IMR-90 (cell line): ENCODE results near the gene ZNF469. TPM values are rescaled to one million over a fixed set of nuclear protein-coding genes. Genes with fewer than 3 reads are reported as not detected.

Source experiments
- ATAC-seq: fragments of 200-7000 bp; cut with Tn5 transposase; 2 replicates; pipeline ENCODE4 v1.9.1; 2020; ENCODE audit warnings: low read depth, mild to moderate bottlenecking, moderate library complexity
- BruUV-seq: library from RNA; stranded (reverse); fragments of 400-500 nt; replicated peaks from 2 replicates; lab custom pipeline; 2021; lab: Mats Ljungman, UMichigan
- CTCF ChIA-PET: fragments of 300-600 bp; formaldehyde crosslinking; extraction: SDS; loops from one replicate; lab custom pipeline; 2021; ENCODE audit warnings: antibody characterized with exemption; lab: Yijun Ruan, JAX
- POLR2A ChIA-PET: fragments of 300-600 bp; sonication (Branson Sonifier 250); formaldehyde crosslinking; loops from one replicate; lab custom pipeline; 2022; ENCODE audit warnings: antibody characterized with exemption; ENCODE audit not compliant: unreplicated experiment; lab: Charles Lee
- DNase-seq: peaks from one replicate; pipeline ENCODE4 v3.0.0; 2013
- H2AFZ ChIP-seq: replicated peaks from 2 replicates; pipeline ENCODE3; 2013; ENCODE audit warnings: low read length, mild to moderate bottlenecking; ENCODE audit not compliant: poor library complexity
- H2AK5ac ChIP-seq: 2 replicates; pipeline ENCODE4 v1.6.1; 2013; ENCODE audit warnings: low read depth, low read length, inconsistent platforms
- H2AK9ac ChIP-seq: replicated peaks from 2 replicates; pipeline ENCODE3; 2013; ENCODE audit warnings: mild to moderate bottlenecking, low read depth, low read length, moderate library complexity; ENCODE audit not compliant: poor library complexity
- H2BK120ac ChIP-seq: 2 replicates; pipeline ENCODE4 v1.6.1; 2013; ENCODE audit warnings: low read depth, low read length, inconsistent platforms
- H2BK15ac ChIP-seq: 3 replicates; pipeline ENCODE4 v1.6.1; 2013; ENCODE audit warnings: low read depth, low read length, inconsistent platforms
- H2BK20ac ChIP-seq: 2 replicates; pipeline ENCODE4 v1.6.1; 2013; ENCODE audit warnings: low read depth, mild to moderate bottlenecking, inconsistent platforms, low read length, moderate library complexity
- H2BK5ac ChIP-seq: 2 replicates; pipeline ENCODE4 v1.6.1; 2013; ENCODE audit warnings: mild to moderate bottlenecking, low read depth, low read length, inconsistent platforms; ENCODE audit not compliant: poor library complexity, severe bottlenecking
- H3K14ac ChIP-seq: replicated peaks from 2 replicates; pipeline ENCODE4 v1.6.1; 2013; ENCODE audit warnings: low read depth, low read length, inconsistent platforms
- H3K18ac ChIP-seq: 2 replicates; pipeline ENCODE4 v1.6.1; 2013; ENCODE audit warnings: low read depth, low read length, control low read depth
- H3K23ac ChIP-seq: 2 replicates; pipeline ENCODE4 v1.6.1; 2013; ENCODE audit warnings: low read depth, low read length, inconsistent platforms
- H3K27ac ChIP-seq: 2 replicates; pipeline ENCODE4 v1.5.1; 2013; ENCODE audit warnings: mild to moderate bottlenecking, control low read depth, low read length; ENCODE audit not compliant: insufficient read depth
- H3K27me3 ChIP-seq: 2 replicates; pipeline ENCODE4 v1.6.1; 2013; ENCODE audit warnings: low read length; ENCODE audit not compliant: control insufficient read depth, insufficient read depth
- H3K36me3 ChIP-seq: 2 replicates; pipeline ENCODE4 v1.6.1; 2013; ENCODE audit warnings: low read length, mixed read lengths; ENCODE audit not compliant: control insufficient read depth, insufficient read depth
- H3K4ac ChIP-seq: 2 replicates; pipeline ENCODE4 v1.6.1; 2013; ENCODE audit warnings: low read depth, low read length, inconsistent platforms
- H3K4me1 ChIP-seq: 2 replicates; pipeline ENCODE4 v1.6.1; 2013; ENCODE audit warnings: low read length, mixed read lengths; ENCODE audit not compliant: control insufficient read depth, insufficient read depth
- H3K4me2 ChIP-seq: 2 replicates; pipeline ENCODE4 v1.6.1; 2013; ENCODE audit warnings: low read depth, mild to moderate bottlenecking, control low read depth, low read length, moderate library complexity
- H3K4me3 ChIP-seq: 2 replicates; pipeline ENCODE4 v1.5.1; 2013; ENCODE audit warnings: low read depth, mild to moderate bottlenecking, control low read depth, low read length, moderate library complexity; ENCODE audit not compliant: insufficient read depth
- H3K56ac ChIP-seq: 2 replicates; pipeline ENCODE4 v1.6.1; 2013; ENCODE audit warnings: low read length, inconsistent platforms; ENCODE audit not compliant: insufficient read depth; ENCODE audit errors: extremely low read depth
- H3K79me1 ChIP-seq, 2 experiments: 2 replicates each; pipeline ENCODE4 v1.6.1; 2013; ENCODE audit warnings: low read length in 2 of 2, inconsistent platforms in 1 of 2, low read depth in 1 of 2
- H3K9ac ChIP-seq: 2 replicates; pipeline ENCODE4 v1.6.1; 2013; ENCODE audit warnings: low read depth, low read length, control low read depth
- H3K9me1 ChIP-seq: 2 replicates; pipeline ENCODE4 v1.6.1; 2013; ENCODE audit warnings: low read length, inconsistent platforms; ENCODE audit not compliant: insufficient read depth
- H3K9me3 ChIP-seq: 2 replicates; pipeline ENCODE4 v1.6.1; 2013; ENCODE audit warnings: low read length; ENCODE audit not compliant: control insufficient read depth, insufficient read depth
- H4K20me1 ChIP-seq: 2 replicates; pipeline ENCODE4 v1.6.1; 2013; ENCODE audit warnings: low read length, inconsistent platforms; ENCODE audit not compliant: insufficient read depth
- H4K5ac ChIP-seq: 2 replicates; pipeline ENCODE4 v1.6.1; 2013; ENCODE audit warnings: mild to moderate bottlenecking, low read depth, low read length, control low read depth
- H4K8ac ChIP-seq, 2 experiments: 2 replicates each; pipeline ENCODE4 v1.6.1; 2013; ENCODE audit warnings: low read depth in 2 of 2, low read length in 2 of 2, control low read depth in 1 of 2, inconsistent platforms in 1 of 2
- H4K91ac ChIP-seq: 2 replicates; pipeline ENCODE4 v1.6.1; 2013; ENCODE audit warnings: low read depth, low read length, inconsistent platforms; ENCODE audit not compliant: insufficient read depth
- BHLHE40 ChIP-seq: fragments of 150-350 bp; IDR thresholded peaks from 2 replicates; pipeline ENCODE4 v1.6.1; 2016; ENCODE audit warnings: mild to moderate bottlenecking, low read depth, low read length
- CEBPB ChIP-seq: IDR thresholded peaks from 2 replicates; pipeline ENCODE4 v1.6.1; 2012; ENCODE audit warnings: low read depth, low read length, improper control_type of control experiment
- CHD1 ChIP-seq: IDR thresholded peaks from 2 replicates; pipeline ENCODE4 v1.6.1; 2012; ENCODE audit warnings: low read depth, low read length, improper control_type of control experiment
- FOS ChIP-seq: fragments of 150-350 bp; IDR thresholded peaks from 2 replicates; pipeline ENCODE4 v1.6.1; 2016; ENCODE audit warnings: low read depth, low read length
- MAFK ChIP-seq: IDR thresholded peaks from 2 replicates; pipeline ENCODE4 v1.6.1; 2012; ENCODE audit warnings: low read depth, low read length, improper control_type of control experiment
- MAZ ChIP-seq: IDR thresholded peaks from 2 replicates; pipeline ENCODE4 v1.6.1; 2012; ENCODE audit warnings: low read depth, mild to moderate bottlenecking, low read length, improper control_type of control experiment, moderate library complexity, borderline replicate concordance
- MXI1 ChIP-seq: IDR thresholded peaks from 2 replicates; pipeline ENCODE4 v1.6.1; 2012; ENCODE audit warnings: low read depth, mild to moderate bottlenecking, low read length, moderate library complexity, borderline replicate concordance
- NFE2L2 ChIP-seq: fragments of 150-350 bp; IDR thresholded peaks from 2 replicates; pipeline ENCODE4 v1.6.1; 2016; ENCODE audit warnings: low read depth, mild to moderate bottlenecking, low read length
- POLR2A ChIP-seq: IDR thresholded peaks from 2 replicates; pipeline ENCODE4 v1.6.1; 2012; ENCODE audit warnings: mild to moderate bottlenecking, low read depth, low read length
- RAD21 ChIP-seq: IDR thresholded peaks from 2 replicates; pipeline ENCODE4 v1.6.1; 2012; ENCODE audit warnings: low read length, improper control_type of control experiment
- RCOR1 ChIP-seq: IDR thresholded peaks from 2 replicates; pipeline ENCODE4 v1.6.1; 2012; ENCODE audit warnings: mild to moderate bottlenecking, low read length, improper control_type of control experiment; ENCODE audit not compliant: insufficient replicate concordance
- RFX5 ChIP-seq: IDR thresholded peaks from 2 replicates; pipeline ENCODE4 v1.8.0; 2012; ENCODE audit warnings: low read depth, mild to moderate bottlenecking, low read length, moderate library complexity
- WGBS, 2 experiments: methylation state at CpG; one replicate each; pipeline versions ENCODE4 v1.1.5 to v1.1.7; 2013; ENCODE audit warnings: missing lambda C conversion rate in 2 of 2; ENCODE audit not compliant: insufficient read length in 1 of 2; ENCODE audit errors: extremely low coverage in 2 of 2; 5-methylcytosine and 5-hydroxymethylcytosine counted together
- dilution Hi-C: fragments of 300-500 bp; cut with HindIII; formaldehyde crosslinking; loops from one replicate; pipeline ENCODE4 v1.14.3; 2018; ENCODE audit warnings: low sequenced_read_pairs; ENCODE audit not compliant: unreplicated experiment
- in situ Hi-C: fragments of 300-500 bp; cut with MboI; formaldehyde crosslinking; loops from 3 replicates; pipeline ENCODE4 v1.14.3; 2019; ENCODE audit warnings: low sequenced_read_pairs, inconsistent platforms, mixed read lengths
- intact Hi-C: fragments of 100-400 bp; cut with micrococcal nuclease; formaldehyde crosslinking; loops from 2 replicates; pipeline ENCODE4 v1.10.0; 2022
- polyA plus RNA-seq, 3 experiments: library from polyadenylated mRNA; depleted of rRNA; stranded (reverse); fragments of >200 nt; gene quantifications; 2 replicates each; pipeline ENCODE4 v1.2.3, GENCODE V29; 2012; ENCODE audit warnings: low replicate concordance in 1 of 3
- total RNA-seq: library from RNA; depleted of rRNA; stranded (reverse); fragments of >200 nt; gene quantifications from 2 replicates; pipeline ENCODE4 v1.2.3, GENCODE V29; 2012
- TF ChIP-seq, protein P1 (sequence below): fragments of 150-350 bp; IDR thresholded peaks from 2 replicates; pipeline ENCODE4 v1.6.1; 2016; ENCODE audit warnings: low read depth, mild to moderate bottlenecking, low read length, moderate library complexity, borderline replicate concordance
- TF ChIP-seq, protein P2 (sequence below): fragments of 150-350 bp; IDR thresholded peaks from 2 replicates; pipeline ENCODE4 v1.6.1; 2017; ENCODE audit warnings: mild to moderate bottlenecking, antibody characterized with exemption, low read length, low read depth
- TF ChIP-seq, protein P3 (sequence below): conservative IDR thresholded peaks from 2 replicates; pipeline ENCODE4 v1.5.1; 2012; ENCODE audit warnings: mild to moderate bottlenecking, low read depth, low read length, improper control_type of control experiment

The ZNF469 gene
- total and polyA plus RNA-seq, 2 of the 4 experiments (the other 2 are of a cell fraction) = 1.1 to 13.3 TPM

GRCh38 chr16:88375996-88376834 is 6.5 kb upstream of the ZNF469 start:
- no peak overlapping the region for H2BK20ac ChIP-seq
- H2AFZ ChIP-seq = peak overlapping the region; percentile 7
- no peak overlapping the region for H4K91ac ChIP-seq
- H2AK5ac ChIP-seq = no peak overlapping the region
- no peak overlapping the region for H4K5ac ChIP-seq
- no peaks in the 10 kb centered on the region for H3K27me3 ChIP-seq
- no peak for ATAC-seq
- H3K4me3 ChIP-seq = no peak overlapping the region
- no peak overlapping the region for H3K56ac ChIP-seq
- dilution Hi-C loops (no loop called here), intact Hi-C loops (no loop called here), in situ Hi-C loops (no loop called here)
- no peak overlapping the region for H2AK9ac ChIP-seq
- ChIA-PET POLR2A (no interaction called here), CTCF (interaction anchor here (0.6 kb wide), 1 partner anchor 92 kb away, joined by 5 read pairs; no protein-coding TSS in a partner anchor)
- no peak overlapping the region for H3K9ac ChIP-seq
- no peak overlapping the region for H3K23ac ChIP-seq
- no peak overlapping the region for H3K18ac ChIP-seq
- no peak overlapping the region for H3K4me2 ChIP-seq
- DNase-seq = no peak
- H4K8ac ChIP-seq = no peak overlapping the region
- H3K4ac ChIP-seq = no peak overlapping the region
- WGBS, 2 experiments = 89% methylated on average over 17 of the region's 50 CpGs; no CpG with 5 or more reads in 1 of the 2 experiments
- no peaks in the 10 kb centered on the region for H3K9me3 ChIP-seq
- no peak overlapping the region for H2BK5ac ChIP-seq
- no peak overlapping the region for H2BK120ac ChIP-seq
- H4K20me1 ChIP-seq = no peaks in the 10 kb centered on the region
- peaks cover 15% of the 10 kb centered on the region for H3K9me1 ChIP-seq
- no peak overlapping the region for H3K27ac ChIP-seq
- H3K36me3 ChIP-seq = no peaks in the 10 kb centered on the region
- peaks cover 0 to 14% of the 10 kb centered on the region in 2 experiments; a peak in 2 of 4 replicates for H3K79me1 ChIP-seq
- no peak overlapping the region for H3K14ac ChIP-seq
- H2BK15ac ChIP-seq = no peak overlapping the region
- BruUV-seq = no TSS peak
- H3K4me1 ChIP-seq = peaks cover 2% of the 10 kb centered on the region; the same call in 1 of the 2 replicates
- TF ChIP-seq POLR2A (no peak), RFX5 (no peak), NFE2L2 (no peak), MXI1 (no peak), FOS (no peak), RCOR1 (no peak), CHD1 (no peak), MAFK (no peak), CEBPB (no peak), RAD21 (no peak), MAZ (no peak), BHLHE40 (no peak)
- TF ChIP-seq, protein P1, sequence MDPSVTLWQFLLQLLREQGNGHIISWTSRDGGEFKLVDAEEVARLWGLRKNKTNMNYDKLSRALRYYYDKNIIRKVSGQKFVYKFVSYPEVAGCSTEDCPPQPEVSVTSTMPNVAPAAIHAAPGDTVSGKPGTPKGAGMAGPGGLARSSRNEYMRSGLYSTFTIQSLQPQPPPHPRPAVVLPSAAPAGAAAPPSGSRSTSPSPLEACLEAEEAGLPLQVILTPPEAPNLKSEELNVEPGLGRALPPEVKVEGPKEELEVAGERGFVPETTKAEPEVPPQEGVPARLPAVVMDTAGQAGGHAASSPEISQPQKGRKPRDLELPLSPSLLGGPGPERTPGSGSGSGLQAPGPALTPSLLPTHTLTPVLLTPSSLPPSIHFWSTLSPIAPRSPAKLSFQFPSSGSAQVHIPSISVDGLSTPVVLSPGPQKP = no peak
- TF ChIP-seq, protein P2, sequence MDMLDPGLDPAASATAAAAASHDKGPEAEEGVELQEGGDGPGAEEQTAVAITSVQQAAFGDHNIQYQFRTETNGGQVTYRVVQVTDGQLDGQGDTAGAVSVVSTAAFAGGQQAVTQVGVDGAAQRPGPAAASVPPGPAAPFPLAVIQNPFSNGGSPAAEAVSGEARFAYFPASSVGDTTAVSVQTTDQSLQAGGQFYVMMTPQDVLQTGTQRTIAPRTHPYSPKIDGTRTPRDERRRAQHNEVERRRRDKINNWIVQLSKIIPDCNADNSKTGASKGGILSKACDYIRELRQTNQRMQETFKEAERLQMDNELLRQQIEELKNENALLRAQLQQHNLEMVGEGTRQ = no peak
- TF ChIP-seq, protein P3, sequence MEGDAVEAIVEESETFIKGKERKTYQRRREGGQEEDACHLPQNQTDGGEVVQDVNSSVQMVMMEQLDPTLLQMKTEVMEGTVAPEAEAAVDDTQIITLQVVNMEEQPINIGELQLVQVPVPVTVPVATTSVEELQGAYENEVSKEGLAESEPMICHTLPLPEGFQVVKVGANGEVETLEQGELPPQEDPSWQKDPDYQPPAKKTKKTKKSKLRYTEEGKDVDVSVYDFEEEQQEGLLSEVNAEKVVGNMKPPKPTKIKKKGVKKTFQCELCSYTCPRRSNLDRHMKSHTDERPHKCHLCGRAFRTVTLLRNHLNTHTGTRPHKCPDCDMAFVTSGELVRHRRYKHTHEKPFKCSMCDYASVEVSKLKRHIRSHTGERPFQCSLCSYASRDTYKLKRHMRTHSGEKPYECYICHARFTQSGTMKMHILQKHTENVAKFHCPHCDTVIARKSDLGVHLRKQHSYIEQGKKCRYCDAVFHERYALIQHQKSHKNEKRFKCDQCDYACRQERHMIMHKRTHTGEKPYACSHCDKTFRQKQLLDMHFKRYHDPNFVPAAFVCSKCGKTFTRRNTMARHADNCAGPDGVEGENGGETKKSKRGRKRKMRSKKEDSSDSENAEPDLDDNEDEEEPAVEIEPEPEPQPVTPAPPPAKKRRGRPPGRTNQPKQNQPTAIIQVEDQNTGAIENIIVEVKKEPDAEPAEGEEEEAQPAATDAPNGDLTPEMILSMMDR = no peak
